GM12878 (cell line): ENCODE results near the gene PHF1. TPM values are rescaled to one million over a fixed set of nuclear protein-coding genes. Genes with fewer than 3 reads are reported as not detected.

Experiments used
- ATAC-seq: fragments of 200-7000 bp; cut with Tn5 transposase; 3 replicates; pipeline ENCODE4 v1.9.1; 2020; ENCODE audit warnings: mild to moderate bottlenecking, moderate library complexity
- BruUV-seq: library from RNA; stranded (reverse); fragments of 400-500 nt; replicated peaks from 2 replicates; lab custom pipeline; 2021; lab: Mats Ljungman, UMichigan
- CTCF ChIA-PET: fragments of 300-600 bp; sonication (Branson Sonifier 250); formaldehyde crosslinking; extraction: SDS; loops from one replicate; lab custom pipeline; 2021; ENCODE audit warnings: inconsistent platforms; lab: Yijun Ruan, JAX
- POLR2A ChIA-PET: fragments of 350-600 bp; formaldehyde crosslinking; extraction: SDS; loops from one replicate; lab custom pipeline; 2021; ENCODE audit warnings: inconsistent platforms; lab: Charles Lee
- RAD21 ChIA-PET: fragments of 300-600 bp; sonication (Branson Sonifier 250); formaldehyde crosslinking; loops from one replicate; lab custom pipeline; 2023; ENCODE audit warnings: antibody characterized with exemption; ENCODE audit not compliant: unreplicated experiment; lab: Charles Lee
- SMC1A ChIA-PET: fragments of 300-600 bp; sonication (Branson Sonifier 250); formaldehyde crosslinking; loops from one replicate; lab custom pipeline; 2023; ENCODE audit not compliant: unreplicated experiment, uncharacterized antibody; lab: Charles Lee
- DNase-seq: peaks from one replicate; pipeline ENCODE4 v3.0.0-alpha.2; 2011; ENCODE audit warnings: low read depth, low spot score
- FAIRE-seq: peaks from 3 replicates; lab custom pipeline; 2011; peaks lifted over from hg19 to GRCh38; lab: Jason Lieb, UNC
- H2AFZ ChIP-seq: 2 replicates; pipeline ENCODE4 v1.6.0; 2011; ENCODE audit warnings: low read depth, low read length, control low read depth; ENCODE audit not compliant: control insufficient read depth
- H3K27ac ChIP-seq: 2 replicates; pipeline ENCODE4 v1.5.1; 2011; ENCODE audit warnings: control low read depth; ENCODE audit not compliant: control insufficient read depth, insufficient read depth
- H3K27me3 ChIP-seq, 2 experiments: replicated peaks in 1 of 2; 2 replicates each; pipeline versions ENCODE4 v1.6.0 to v1.6.1; 2011; ENCODE audit warnings: low read length in 1 of 2; ENCODE audit not compliant: control insufficient read depth in 2 of 2, insufficient read depth in 2 of 2
- H3K36me3 ChIP-seq, 2 experiments: 2 replicates each; pipeline ENCODE4 v1.5.1; 2011; ENCODE audit warnings: low read length in 1 of 2; ENCODE audit not compliant: control insufficient read depth in 2 of 2, insufficient read depth in 2 of 2
- H3K4me1 ChIP-seq: 2 replicates; pipeline ENCODE4 v1.6.1; 2011; ENCODE audit warnings: mild to moderate bottlenecking, low read length, moderate library complexity, mixed read lengths; ENCODE audit not compliant: control insufficient read depth, insufficient read depth
- H3K4me2 ChIP-seq: 2 replicates; pipeline ENCODE4 v1.6.0; 2011; ENCODE audit warnings: control low read depth; ENCODE audit not compliant: control insufficient read depth, insufficient read depth
- H3K4me3 ChIP-seq: fragments of 200-600 bp; sonication (generic); 2 replicates; pipeline ENCODE4 v1.5.1; 2016
- H3K79me2 ChIP-seq: 2 replicates; pipeline ENCODE4 v1.6.0; 2011; ENCODE audit warnings: low read length; ENCODE audit not compliant: control insufficient read depth, insufficient read depth
- H3K9ac ChIP-seq: 2 replicates; pipeline ENCODE4 v1.8.0; 2011; ENCODE audit warnings: low read length, control low read depth, mixed read lengths; ENCODE audit not compliant: control insufficient read depth, insufficient read depth
- H3K9me3 ChIP-seq: replicated peaks from 3 replicates; pipeline ENCODE4 v1.5.1; 2011; ENCODE audit warnings: mild to moderate bottlenecking, low read length; ENCODE audit not compliant: control insufficient read depth, insufficient read depth
- H4K20me1 ChIP-seq: 2 replicates; pipeline ENCODE4 v1.6.0; 2011; ENCODE audit not compliant: control insufficient read depth, insufficient read depth
- ASH2L ChIP-seq: fragments of 300-600, 200-600 bp; sonication (generic); IDR thresholded peaks from 2 replicates; pipeline ENCODE4 v1.6.1; 2017; ENCODE audit warnings: low read depth, mild to moderate bottlenecking, borderline replicate concordance
- GATAD2B ChIP-seq: fragments of 450-650 bp; conservative IDR thresholded peaks from 2 replicates; pipeline ENCODE4 v1.6.1; 2017; ENCODE audit warnings: low read depth, mild to moderate bottlenecking, moderate library complexity
- NBN ChIP-seq: fragments of 450-650 bp; IDR thresholded peaks from 2 replicates; pipeline ENCODE4 v1.6.1; 2016
- NR2F1 ChIP-seq: fragments of 450-650 bp; conservative IDR thresholded peaks from 2 replicates; pipeline ENCODE4 v1.6.1; 2017; ENCODE audit warnings: mild to moderate bottlenecking
- whole genome bisulfite sequencing: methylation state at CpG from one replicate; pipeline ENCODE4 v1.1.6; 2016; ENCODE audit warnings: low lambda C conversion rate; ENCODE audit not compliant: insufficient replicate concordance, insufficient coverage; ENCODE audit errors: missing lambda C conversion rate; 5-methylcytosine and 5-hydroxymethylcytosine counted together
- in situ Hi-C: fragments of 300-500 bp; cut with MboI; formaldehyde crosslinking; loops from 9 replicates; pipeline ENCODE4 v1.14.3; 2018; ENCODE audit warnings: mixed read lengths
- intact Hi-C: fragments of 100-400 bp; cut with micrococcal nuclease; formaldehyde crosslinking; loops from one replicate; pipeline ENCODE4 v1.14.2; 2022; ENCODE audit not compliant: unreplicated experiment
- polyA plus RNA-seq, 11 experiments: library from polyadenylated mRNA; depleted of rRNA in 4 of 11; unstranded in 6 of 11; stranded (reverse) in 5 of 11; fragments of >200 nt; fragmentation: Nextera tagmentation in 4 of 11; fragmentation: Illumina TruSeq in 1 of 11; extraction: Ambion mirVana in 4 of 11; extraction: Trizol in 1 of 11; gene quantifications; 1 replicate in 1 of 11; 2 replicates in 10 of 11; pipeline versions ENCODE4 v1.2.1 to v1.2.3, GENCODE V29; 2011 to 2016; ENCODE audit warnings: inconsistent platforms in 2 of 11, missing spikeins in 2 of 11, low read depth in 1 of 11
- total RNA-seq, 4 experiments: library from RNA; depleted of rRNA in 3 of 4; stranded (reverse); fragments of >200 nt in 3 of 4; fragmentation: Illumina TruSeq in 1 of 4; extraction: Trizol in 1 of 4; gene quantifications; 2 replicates each; pipeline versions ENCODE4 v1.2.1 to v1.2.3, GENCODE V29; 2013 to 2021
- TF ChIP-seq, protein P1 (sequence below): fragments of 450-650 bp; conservative IDR thresholded peaks from 2 replicates; pipeline ENCODE4 v1.6.1; 2017; ENCODE audit warnings: mild to moderate bottlenecking, moderate library complexity
- TF ChIP-seq, protein P2 (sequence below): IDR thresholded peaks from 2 replicates; pipeline ENCODE4 v1.6.1; 2011; ENCODE audit warnings: low read depth, mild to moderate bottlenecking, low read length, moderate library complexity, borderline replicate concordance; ENCODE audit errors: extremely low read depth
- TF ChIP-seq, protein P3 (sequence below): fragments of 150-350 bp; IDR thresholded peaks from 2 replicates; pipeline ENCODE4 v1.6.1; 2016; ENCODE audit warnings: low read depth, low read length
- TF ChIP-seq, protein P4 (sequence below): fragments of 450-650 bp; IDR thresholded peaks from 2 replicates; pipeline ENCODE4 v1.6.1; 2017; ENCODE audit warnings: mild to moderate bottlenecking, moderate library complexity

The PHF1 gene
- total and polyA plus RNA-seq, 10 of the 15 experiments (the other 5 are each of a cell fraction or from before 2014, with no cell fraction given): 1.3 to 17.8 (median 6.2) TPM

DNA sequence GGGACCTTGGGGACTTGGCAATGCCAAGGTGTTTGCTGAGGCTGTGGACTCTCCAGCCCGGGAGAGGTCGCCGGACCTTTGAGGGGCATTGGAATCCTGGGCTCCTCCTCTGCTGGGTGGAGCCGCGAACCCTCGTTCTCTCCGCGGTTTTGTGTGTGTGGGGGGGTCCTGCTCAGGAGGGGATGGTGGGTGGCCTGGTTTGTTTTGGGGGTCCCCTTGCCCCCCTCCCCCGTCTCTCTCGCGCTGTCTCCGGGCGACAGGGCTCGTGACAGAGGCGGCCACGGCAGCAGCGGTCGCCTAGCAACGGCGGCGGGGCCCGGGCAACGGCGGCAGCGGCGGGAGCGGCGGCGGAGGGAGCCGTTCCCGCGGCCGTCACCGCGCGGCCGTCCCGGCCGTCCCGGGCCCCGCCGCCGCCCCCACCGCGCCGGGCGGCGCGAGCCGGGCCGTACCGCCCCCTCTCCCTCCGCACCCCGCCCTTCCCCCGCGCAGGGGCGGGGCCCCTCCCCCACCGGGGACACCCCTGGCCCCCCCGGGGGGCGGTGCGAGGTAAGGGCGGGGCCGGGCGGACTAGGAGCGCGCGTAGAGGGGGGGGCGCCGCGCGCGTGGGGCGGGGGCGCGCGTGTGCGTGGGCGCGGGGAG is 16.9 kb downstream of the PHF1 start (continued):
- TF ChIP-seq NR2F1: 0 out of 2 replicates have a peak, but pooled peaks have one; percentile 15
- TF ChIP-seq, protein P1, sequence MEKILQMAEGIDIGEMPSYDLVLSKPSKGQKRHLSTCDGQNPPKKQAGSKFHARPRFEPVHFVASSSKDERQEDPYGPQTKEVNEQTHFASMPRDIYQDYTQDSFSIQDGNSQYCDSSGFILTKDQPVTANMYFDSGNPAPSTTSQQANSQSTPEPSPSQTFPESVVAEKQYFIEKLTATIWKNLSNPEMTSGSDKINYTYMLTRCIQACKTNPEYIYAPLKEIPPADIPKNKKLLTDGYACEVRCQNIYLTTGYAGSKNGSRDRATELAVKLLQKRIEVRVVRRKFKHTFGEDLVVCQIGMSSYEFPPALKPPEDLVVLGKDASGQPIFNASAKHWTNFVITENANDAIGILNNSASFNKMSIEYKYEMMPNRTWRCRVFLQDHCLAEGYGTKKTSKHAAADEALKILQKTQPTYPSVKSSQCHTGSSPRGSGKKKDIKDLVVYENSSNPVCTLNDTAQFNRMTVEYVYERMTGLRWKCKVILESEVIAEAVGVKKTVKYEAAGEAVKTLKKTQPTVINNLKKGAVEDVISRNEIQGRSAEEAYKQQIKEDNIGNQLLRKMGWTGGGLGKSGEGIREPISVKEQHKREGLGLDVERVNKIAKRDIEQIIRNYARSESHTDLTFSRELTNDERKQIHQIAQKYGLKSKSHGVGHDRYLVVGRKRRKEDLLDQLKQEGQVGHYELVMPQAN: peak; percentile 81; the same call in 1 of the 2 replicates
- no peak for TF ChIP-seq ASH2L
- TF ChIP-seq GATAD2B: no peak; the same call in 1 of the 2 replicates

DNA sequence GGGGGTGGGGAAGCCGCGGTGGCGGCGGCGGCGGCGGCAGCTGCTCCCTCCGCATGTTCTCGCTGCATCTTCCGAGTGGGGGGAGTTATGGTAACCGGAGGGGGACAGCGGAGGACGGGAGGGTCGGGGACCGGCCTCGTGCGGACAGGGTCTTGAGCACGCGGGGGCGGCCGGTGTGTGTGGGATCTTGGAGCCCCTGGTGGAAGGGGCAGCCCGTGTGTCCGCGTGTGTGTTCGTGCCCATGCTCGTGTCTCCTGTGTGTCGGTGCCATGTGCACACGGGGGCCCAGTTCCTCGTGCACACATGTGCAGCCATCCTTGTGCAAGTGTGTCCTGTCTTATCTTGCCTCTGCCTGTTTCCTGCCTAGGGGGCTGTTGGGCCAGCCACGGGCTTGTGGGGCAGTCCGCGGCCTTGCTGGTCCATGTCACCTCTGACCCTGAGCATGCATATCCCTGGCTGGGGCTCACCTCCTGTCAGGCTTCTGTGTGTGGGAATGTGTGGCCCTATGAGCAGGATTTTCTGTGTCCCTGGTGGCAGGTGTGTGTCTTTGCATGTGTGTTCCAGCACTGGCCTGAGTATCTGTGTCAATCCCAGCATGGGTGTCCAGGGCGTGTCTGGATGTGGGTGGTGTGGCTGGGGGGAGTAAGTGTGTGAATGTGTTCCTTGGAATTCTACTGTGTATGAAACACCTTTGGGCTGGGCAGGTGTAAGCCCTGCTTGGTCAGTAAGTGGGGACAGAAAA is 17.6 kb downstream of the PHF1 start:
- Histone ChIP-seq H3K4me2 (peak overlapping the region; percentile 90), H3K27ac (0 out of 2 replicates have a peak overlapping the region, but pooled peaks have one; percentile 47), H3K79me2 (peaks cover 6% of the 10 kb centered on the region), H4K20me1 (no peaks in the 10 kb centered on the region), H2AFZ (peak overlapping the region; percentile 59), H3K9me3 (no peaks in the 10 kb centered on the region), H3K4me1 (peaks cover 55% of the 10 kb centered on the region), H3K27me3 (no peaks in the 10 kb centered on the region; a peak in 2 of 4 replicates), H3K4me3 (peak overlapping the region; percentile 45), H3K36me3 (no peaks in the 10 kb centered on the region), H3K9ac (peak overlapping the region; percentile 20; the same call in 1 of the 2 replicates)
- RAD21 ChIA-PET: interaction anchor here (1.1 to 1.8 kb wide), 3 partner anchors 9 to 142 kb away, joined by 3 to 5 read pairs (median 4); partner anchors contain the start of genes SYNGAP1 and ZBTB9
- BruUV-seq: no TSS peak
- DNase-seq: no peak
- CTCF ChIA-PET: interaction anchor here (0.5 to 1.8 kb wide), 9 partner anchors 9 to 987 kb away, joined by 3 to 8 read pairs (median 3); partner anchors contain the start of genes CUTA and SYNGAP1
- peak; percentile 21 for ATAC-seq
- SMC1A ChIA-PET: interaction anchor here (0.7 to 1.2 kb wide), 3 partner anchors 10 to 80 kb away, joined by 3 to 8 read pairs (median 4); partner anchors contain the start of gene CUTA
- in situ Hi-C loops: no loop called here
- POLR2A ChIA-PET: interaction anchor here (0.9 to 1.8 kb wide), 2 partner anchors 13 to 17 kb away, joined by 3 to 6 read pairs; partner anchors contain the start of gene PHF1
- 6% methylated on average over 26 of the region's 33 CpGs for WGBS
- peak; percentile 64 for FAIRE-seq
- intact Hi-C loops: no loop called here
- peak; percentile 34; the same call in 1 of the 2 replicates for TF ChIP-seq NBN
- TF ChIP-seq, protein P2, sequence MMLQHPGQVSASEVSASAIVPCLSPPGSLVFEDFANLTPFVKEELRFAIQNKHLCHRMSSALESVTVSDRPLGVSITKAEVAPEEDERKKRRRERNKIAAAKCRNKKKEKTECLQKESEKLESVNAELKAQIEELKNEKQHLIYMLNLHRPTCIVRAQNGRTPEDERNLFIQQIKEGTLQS: no peak
- TF ChIP-seq, protein P3, sequence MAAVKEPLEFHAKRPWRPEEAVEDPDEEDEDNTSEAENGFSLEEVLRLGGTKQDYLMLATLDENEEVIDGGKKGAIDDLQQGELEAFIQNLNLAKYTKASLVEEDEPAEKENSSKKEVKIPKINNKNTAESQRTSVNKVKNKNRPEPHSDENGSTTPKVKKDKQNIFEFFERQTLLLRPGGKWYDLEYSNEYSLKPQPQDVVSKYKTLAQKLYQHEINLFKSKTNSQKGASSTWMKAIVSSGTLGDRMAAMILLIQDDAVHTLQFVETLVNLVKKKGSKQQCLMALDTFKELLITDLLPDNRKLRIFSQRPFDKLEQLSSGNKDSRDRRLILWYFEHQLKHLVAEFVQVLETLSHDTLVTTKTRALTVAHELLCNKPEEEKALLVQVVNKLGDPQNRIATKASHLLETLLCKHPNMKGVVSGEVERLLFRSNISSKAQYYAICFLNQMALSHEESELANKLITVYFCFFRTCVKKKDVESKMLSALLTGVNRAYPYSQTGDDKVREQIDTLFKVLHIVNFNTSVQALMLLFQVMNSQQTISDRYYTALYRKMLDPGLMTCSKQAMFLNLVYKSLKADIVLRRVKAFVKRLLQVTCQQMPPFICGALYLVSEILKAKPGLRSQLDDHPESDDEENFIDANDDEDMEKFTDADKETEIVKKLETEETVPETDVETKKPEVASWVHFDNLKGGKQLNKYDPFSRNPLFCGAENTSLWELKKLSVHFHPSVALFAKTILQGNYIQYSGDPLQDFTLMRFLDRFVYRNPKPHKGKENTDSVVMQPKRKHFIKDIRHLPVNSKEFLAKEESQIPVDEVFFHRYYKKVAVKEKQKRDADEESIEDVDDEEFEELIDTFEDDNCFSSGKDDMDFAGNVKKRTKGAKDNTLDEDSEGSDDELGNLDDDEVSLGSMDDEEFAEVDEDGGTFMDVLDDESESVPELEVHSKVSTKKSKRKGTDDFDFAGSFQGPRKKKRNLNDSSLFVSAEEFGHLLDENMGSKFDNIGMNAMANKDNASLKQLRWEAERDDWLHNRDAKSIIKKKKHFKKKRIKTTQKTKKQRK: no peak
- TF ChIP-seq, protein P4, sequence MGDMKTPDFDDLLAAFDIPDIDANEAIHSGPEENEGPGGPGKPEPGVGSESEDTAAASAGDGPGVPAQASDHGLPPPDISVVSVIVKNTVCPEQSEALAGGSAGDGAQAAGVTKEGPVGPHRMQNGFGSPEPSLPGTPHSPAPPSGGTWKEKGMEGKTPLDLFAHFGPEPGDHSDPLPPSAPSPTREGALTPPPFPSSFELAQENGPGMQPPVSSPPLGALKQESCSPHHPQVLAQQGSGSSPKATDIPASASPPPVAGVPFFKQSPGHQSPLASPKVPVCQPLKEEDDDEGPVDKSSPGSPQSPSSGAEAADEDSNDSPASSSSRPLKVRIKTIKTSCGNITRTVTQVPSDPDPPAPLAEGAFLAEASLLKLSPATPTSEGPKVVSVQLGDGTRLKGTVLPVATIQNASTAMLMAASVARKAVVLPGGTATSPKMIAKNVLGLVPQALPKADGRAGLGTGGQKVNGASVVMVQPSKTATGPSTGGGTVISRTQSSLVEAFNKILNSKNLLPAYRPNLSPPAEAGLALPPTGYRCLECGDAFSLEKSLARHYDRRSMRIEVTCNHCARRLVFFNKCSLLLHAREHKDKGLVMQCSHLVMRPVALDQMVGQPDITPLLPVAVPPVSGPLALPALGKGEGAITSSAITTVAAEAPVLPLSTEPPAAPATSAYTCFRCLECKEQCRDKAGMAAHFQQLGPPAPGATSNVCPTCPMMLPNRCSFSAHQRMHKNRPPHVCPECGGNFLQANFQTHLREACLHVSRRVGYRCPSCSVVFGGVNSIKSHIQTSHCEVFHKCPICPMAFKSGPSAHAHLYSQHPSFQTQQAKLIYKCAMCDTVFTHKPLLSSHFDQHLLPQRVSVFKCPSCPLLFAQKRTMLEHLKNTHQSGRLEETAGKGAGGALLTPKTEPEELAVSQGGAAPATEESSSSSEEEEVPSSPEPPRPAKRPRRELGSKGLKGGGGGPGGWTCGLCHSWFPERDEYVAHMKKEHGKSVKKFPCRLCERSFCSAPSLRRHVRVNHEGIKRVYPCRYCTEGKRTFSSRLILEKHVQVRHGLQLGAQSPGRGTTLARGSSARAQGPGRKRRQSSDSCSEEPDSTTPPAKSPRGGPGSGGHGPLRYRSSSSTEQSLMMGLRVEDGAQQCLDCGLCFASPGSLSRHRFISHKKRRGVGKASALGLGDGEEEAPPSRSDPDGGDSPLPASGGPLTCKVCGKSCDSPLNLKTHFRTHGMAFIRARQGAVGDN: peak; percentile 43; the same call in 1 of the 2 replicates
